ENCODE results near the gene ZMAT5. TPM values are rescaled to one million over a fixed set of nuclear protein-coding genes. Genes with fewer than 3 reads are reported as not detected.

Gene ZMAT5
- polyA plus RNA-seq, 2 of the 4 experiments (the other 2 are of a cell fraction): 13.0 to 13.3 TPM

- Histone ChIP-seq H3K27ac (peak overlapping the region in 1 of 2 experiments; percentile 59; a peak in 3 of 6 replicates), H3K4me3 (no peak overlapping the region), H3K4me1 (peaks cover 50% of the 10 kb centered on the region), H3K9me3 (no peaks in the 10 kb centered on the region), H3K4me2 (peak overlapping the region; percentile 7; the same call in 1 of the 3 replicates)
- DNase-seq (ENCODE audit: low read depth in 1 of 2, low spot score in 1 of 2) (no peak), FAIRE-seq (no peak), ATAC-seq (no peak)
- 63% methylated on average over 2 of the region's 2 CpGs for WGBS (ENCODE audit: missing lambda C conversion rate)
- POLR2A ChIA-PET: interaction anchor here (0.7 kb wide), 1 partner anchor 11 kb away, joined by 3 read pairs; no protein-coding TSS in a partner anchor
- TF ChIP-seq POLR2AphosphoS2 (conservative IDR thresholded peaks at IDR 0.05; ENCODE audit: low read length) (no peak), HOXB13 (CRISPR knock-in tag; IDR thresholded peaks at IDR 0.05; ENCODE audit: low read depth) (no peak), TFCP2L1 (CRISPR knock-in tag; IDR thresholded peaks at IDR 0.05) (no peak), PHF8 (IDR thresholded peaks at IDR 0.05; ENCODE audit: borderline replicate concordance, low read depth) (no peak), MAZ (IDR thresholded peaks at IDR 0.05; ENCODE audit: borderline replicate concordance, low read depth, low read length) (no peak), BCL3 (IDR thresholded peaks at IDR 0.05) (no peak), CHD2 (IDR thresholded peaks at IDR 0.05; ENCODE audit: low read length, partially characterized antibody) (no peak), RAD21 (conservative IDR thresholded peaks at IDR 0.05 in 1 of 2, IDR thresholded peaks at IDR 0.05 in 1 of 2) (no peak), EHMT2 (IDR thresholded peaks at IDR 0.05; ENCODE audit: low read depth) (no peak), FOSL2 (IDR thresholded peaks at IDR 0.05) (no peak), FOSL2 (CRISPR knock-in tag; IDR thresholded peaks at IDR 0.05) (no peak), FOSB (CRISPR knock-in tag; IDR thresholded peaks at IDR 0.05) (no peak), CTCF (IDR thresholded peaks at IDR 0.05) (no peak), CHD4 (IDR thresholded peaks at IDR 0.05; ENCODE audit: borderline replicate concordance) (no peak), SREBF2 (IDR thresholded peaks at IDR 0.05) (no peak), KDM1A (IDR thresholded peaks at IDR 0.05; ENCODE audit: low read depth) (no peak), RNF2 (IDR thresholded peaks at IDR 0.05; ENCODE audit: borderline replicate concordance, low read depth) (no peak), ATOH8 (CRISPR knock-in tag; IDR thresholded peaks at IDR 0.05; ENCODE audit: low read depth) (no peak), HDAC2 (IDR thresholded peaks at IDR 0.05) (no peak), HEYL (CRISPR knock-in tag; IDR thresholded peaks at IDR 0.05) (no peak)
- CTCF ChIA-PET: interaction anchor here (1.1 to 1.7 kb wide), 4 partner anchors 15 to 189 kb away, joined by 3 to 5 read pairs (median 4); no protein-coding TSS in a partner anchor
These were observed 49.3 kb upstream of the ZMAT5 start for GRCh38 chr22:29816128-29816527.

- H3K4me3 ChIP-seq: no peak overlapping the region
- DNase-seq (ENCODE audit: low read depth in 1 of 2, low spot score in 1 of 2) (no peak), ATAC-seq (no peak), FAIRE-seq (no peak)
- TF ChIP-seq EHMT2 (IDR thresholded peaks at IDR 0.05; ENCODE audit: low read depth): no peak
- TF ChIP-seq MAZ (IDR thresholded peaks at IDR 0.05; ENCODE audit: borderline replicate concordance, low read depth, low read length): no peak
- no peak for TF ChIP-seq E2F6 (IDR thresholded peaks at IDR 0.05; ENCODE audit: borderline replicate concordance, low read depth)
- no peak for TF ChIP-seq EHF (CRISPR knock-in tag; IDR thresholded peaks at IDR 0.05)
- no peak for TF ChIP-seq RNF2 (IDR thresholded peaks at IDR 0.05; ENCODE audit: borderline replicate concordance, low read depth)
- TF ChIP-seq CHD4 (IDR thresholded peaks at IDR 0.05; ENCODE audit: borderline replicate concordance): no peak
- no peak for TF ChIP-seq KDM5A (IDR thresholded peaks at IDR 0.05)
- TF ChIP-seq MAX (IDR thresholded peaks at IDR 0.05): no peak
- TF ChIP-seq TFCP2L1 (CRISPR knock-in tag; IDR thresholded peaks at IDR 0.05): no peak
- TF ChIP-seq CHD2 (IDR thresholded peaks at IDR 0.05; ENCODE audit: low read length, partially characterized antibody): no peak
- no peak for TF ChIP-seq POLR2A (IDR thresholded peaks at IDR 0.05; ENCODE audit: low read length)
- no peak for TF ChIP-seq TP53 (CRISPR knock-in tag; IDR thresholded peaks at IDR 0.05)
- no peak for TF ChIP-seq RAD21 (conservative IDR thresholded peaks at IDR 0.05 in 1 of 2, IDR thresholded peaks at IDR 0.05 in 1 of 2)
- no peak for TF ChIP-seq CTCF (IDR thresholded peaks at IDR 0.05)
- no peak for TF ChIP-seq ZNF302 (CRISPR knock-in tag; IDR thresholded peaks at IDR 0.05)
- no peaks in the 10 kb centered on the region for H3K9me3 ChIP-seq
- 0 out of 3 replicates have a peak overlapping the region, but pooled peaks have one; percentile 7 for H3K4me2 ChIP-seq
- WGBS (ENCODE audit: missing lambda C conversion rate): 91% methylated on average over 4 of the region's 4 CpGs
- CTCF ChIA-PET: interaction anchor here (1.1 to 1.7 kb wide), 4 partner anchors 14 to 190 kb away, joined by 3 to 5 read pairs (median 4); no protein-coding TSS in a partner anchor
- H3K4me1 ChIP-seq: peaks cover 50% of the 10 kb centered on the region
- POLR2A ChIA-PET: no interaction called here
- H3K27ac ChIP-seq: peak overlapping the region in 1 of 2 experiments; percentile 59; a peak in 3 of 6 replicates
These were observed 48.8 kb upstream of the ZMAT5 start for GRCh38 chr22:29815580-29815979.

All from A549 (cell line).